Measurements from ENCODE around the gene EXOC6B.

GRCh38 chr2:72797740-72798139, 28.1 kb downstream of the EXOC6B start:
- TF ChIP-seq, protein P1, sequence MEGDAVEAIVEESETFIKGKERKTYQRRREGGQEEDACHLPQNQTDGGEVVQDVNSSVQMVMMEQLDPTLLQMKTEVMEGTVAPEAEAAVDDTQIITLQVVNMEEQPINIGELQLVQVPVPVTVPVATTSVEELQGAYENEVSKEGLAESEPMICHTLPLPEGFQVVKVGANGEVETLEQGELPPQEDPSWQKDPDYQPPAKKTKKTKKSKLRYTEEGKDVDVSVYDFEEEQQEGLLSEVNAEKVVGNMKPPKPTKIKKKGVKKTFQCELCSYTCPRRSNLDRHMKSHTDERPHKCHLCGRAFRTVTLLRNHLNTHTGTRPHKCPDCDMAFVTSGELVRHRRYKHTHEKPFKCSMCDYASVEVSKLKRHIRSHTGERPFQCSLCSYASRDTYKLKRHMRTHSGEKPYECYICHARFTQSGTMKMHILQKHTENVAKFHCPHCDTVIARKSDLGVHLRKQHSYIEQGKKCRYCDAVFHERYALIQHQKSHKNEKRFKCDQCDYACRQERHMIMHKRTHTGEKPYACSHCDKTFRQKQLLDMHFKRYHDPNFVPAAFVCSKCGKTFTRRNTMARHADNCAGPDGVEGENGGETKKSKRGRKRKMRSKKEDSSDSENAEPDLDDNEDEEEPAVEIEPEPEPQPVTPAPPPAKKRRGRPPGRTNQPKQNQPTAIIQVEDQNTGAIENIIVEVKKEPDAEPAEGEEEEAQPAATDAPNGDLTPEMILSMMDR (IDR thresholded peaks at IDR 0.05) = no peak
- no peak for TF ChIP-seq POLR2A (IDR thresholded peaks at IDR 0.05)

Measured in prostate gland (tissue), 2 donors.